PFSK-1 (cell line): ENCODE measurements around the gene DNAL1. TPM values are rescaled to one million over a fixed set of nuclear protein-coding genes. Genes with fewer than 3 reads are reported as not detected.

Experiments used
- FOXP2 ChIP-seq: optimal IDR thresholded peaks from 2 replicates; pipeline ENCODE3; 2011; ENCODE audit warnings: borderline replicate concordance, control low read depth, inconsistent platforms; ENCODE audit not compliant: insufficient read depth; ENCODE audit errors: extremely low read length, extremely low read depth
- POLR2AphosphoS5 ChIP-seq: IDR thresholded peaks from 2 replicates; pipeline ENCODE4 v1.6.1; 2012; ENCODE audit warnings: low read depth, mild to moderate bottlenecking, control low read depth, low read length, moderate library complexity
- REST ChIP-seq, 2 experiments: IDR thresholded peaks; 2 replicates each; pipeline versions ENCODE4 v1.6.1 to v1.8.0; 2011 to 2012; ENCODE audit warnings: low read depth in 2 of 2, low read length in 2 of 2, control low read depth in 1 of 2, inconsistent platforms in 1 of 2, mild to moderate bottlenecking in 1 of 2, moderate library complexity in 1 of 2; ENCODE audit not compliant: insufficient read depth in 1 of 2
- SIN3A ChIP-seq: IDR thresholded peaks from 2 replicates; pipeline ENCODE4 v1.6.1; 2012; ENCODE audit warnings: mild to moderate bottlenecking, low read length, moderate library complexity, borderline replicate concordance; ENCODE audit not compliant: insufficient read depth
- TAF1 ChIP-seq: IDR thresholded peaks from 2 replicates; pipeline ENCODE4 v1.6.1; 2012; ENCODE audit warnings: low read length, control low read depth, borderline replicate concordance; ENCODE audit not compliant: insufficient read depth
- polyA plus RNA-seq: library from polyadenylated mRNA; unstranded; fragments of >200 nt; gene quantifications from one replicate; pipeline ENCODE4 v1.2.1, GENCODE V29; 2012; ENCODE audit warnings: low read depth, missing spikeins; ENCODE audit not compliant: insufficient read length

DNAL1 gene
- 1.2 TPM for polyA plus RNA-seq

DNA sequence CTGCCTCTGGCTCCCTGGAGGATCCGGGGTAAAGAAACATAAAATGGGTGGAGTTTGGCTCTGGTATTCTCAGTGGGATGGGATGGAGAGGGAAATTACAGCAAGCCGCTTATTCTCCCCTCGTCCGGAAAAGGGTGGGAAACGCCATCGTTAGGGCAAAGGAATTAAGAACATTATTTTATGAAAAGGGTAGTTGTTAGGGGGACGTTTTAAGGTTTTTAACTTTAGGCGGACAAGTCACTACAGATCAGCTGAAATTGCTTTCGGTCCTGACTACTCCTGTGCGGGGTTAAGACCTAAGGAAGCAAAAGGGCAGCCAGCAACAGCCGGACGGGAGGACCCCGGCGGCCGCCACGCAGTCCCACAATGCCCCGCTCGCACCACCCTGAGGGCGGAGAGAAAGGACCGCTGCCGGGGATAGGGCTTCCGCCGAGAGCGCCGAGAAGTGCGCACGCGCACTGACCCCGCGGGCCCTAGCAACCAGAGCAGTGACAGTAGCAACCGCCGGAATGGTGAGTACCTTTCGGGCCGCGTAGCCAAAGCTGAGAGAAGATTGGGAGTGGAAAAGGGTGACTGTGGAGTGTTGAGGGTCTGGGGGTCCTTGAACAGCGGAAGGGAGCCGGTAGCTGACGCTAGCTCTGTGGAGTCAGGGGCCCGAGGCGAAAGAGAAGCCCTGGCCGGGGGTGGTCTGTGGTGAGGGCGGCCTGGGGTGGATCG is at the start of gene DNAL1:
Gene DNAL1, plus strand, starts transcription at position 456 of the 717 bp plus-strand sequence. Its CDS starts 54 bp downstream, at position 510.
- TF ChIP-seq REST (IDR thresholded peaks at IDR 0.05; ENCODE audit: insufficient read depth in 1 of 2, low read depth in 2 of 2, low read length in 2 of 2) (no peak), FOXP2 (peak; percentile 30), SIN3A (0 out of 2 replicates have a peak, but pooled peaks have one; percentile 23), TAF1 (no peak), POLR2AphosphoS5 (peak; percentile 85)

DNA sequence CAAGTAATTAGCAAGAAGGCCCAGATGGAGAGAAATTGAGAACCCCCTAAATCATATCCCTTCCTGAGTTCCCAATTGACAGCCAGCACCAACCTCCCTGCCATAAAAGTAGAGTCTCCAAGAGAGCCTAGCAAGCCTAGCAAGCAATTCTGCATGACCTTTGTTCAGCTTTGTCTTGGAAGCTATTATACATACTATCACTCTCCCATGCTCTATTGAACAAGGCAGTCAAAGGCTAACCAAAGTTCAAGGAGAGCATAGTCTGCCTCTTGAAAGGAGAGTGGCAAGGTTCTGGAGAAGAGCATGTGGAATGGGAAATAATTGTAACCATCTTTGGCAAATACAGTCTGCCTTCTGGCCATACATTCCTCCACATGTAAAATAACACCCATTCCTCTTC is 45.3 kb upstream of the DNAL1 start:
- no peak for TF ChIP-seq FOXP2
- no peak for TF ChIP-seq TAF1
- no peak for TF ChIP-seq REST (IDR thresholded peaks at IDR 0.05; ENCODE audit: insufficient read depth in 1 of 2, low read depth in 2 of 2, low read length in 2 of 2)
- no peak for TF ChIP-seq POLR2AphosphoS5
- TF ChIP-seq SIN3A = no peak

- no peak for TF ChIP-seq FOXP2
- no peak for TF ChIP-seq SIN3A
- no peak for TF ChIP-seq TAF1
- no peak for TF ChIP-seq REST (IDR thresholded peaks at IDR 0.05; ENCODE audit: insufficient read depth in 1 of 2, low read depth in 2 of 2, low read length in 2 of 2)
- no peak for TF ChIP-seq POLR2AphosphoS5
Observed at GRCh38 chr14:73602994-73603393, 41.8 kb upstream of the DNAL1 start.

DNA sequence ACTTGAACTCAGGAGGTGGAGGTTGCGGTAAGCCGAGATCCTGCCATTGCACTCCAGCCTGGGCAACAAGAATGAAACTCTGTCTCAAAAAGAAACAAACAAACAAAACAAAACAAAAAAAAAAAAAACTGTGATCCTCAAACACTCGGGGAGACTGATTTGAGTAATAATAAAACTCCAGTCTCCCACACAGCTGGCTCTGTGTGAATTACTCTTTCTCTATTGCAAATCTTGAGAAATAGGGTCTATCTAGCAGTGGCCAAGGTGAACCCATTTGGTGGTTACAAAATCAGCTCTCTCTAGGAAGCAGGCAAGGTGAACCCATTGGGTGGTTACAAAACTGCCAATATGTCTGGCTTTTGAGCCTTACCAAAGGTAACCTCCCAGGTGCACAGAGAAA is 38.5 kb upstream of the DNAL1 start:
- no peak for TF ChIP-seq FOXP2
- no peak for TF ChIP-seq POLR2AphosphoS5
- TF ChIP-seq TAF1 = no peak
- TF ChIP-seq SIN3A = no peak
- TF ChIP-seq REST (IDR thresholded peaks at IDR 0.05; ENCODE audit: insufficient read depth in 1 of 2, low read depth in 2 of 2, low read length in 2 of 2) = no peak

DNA sequence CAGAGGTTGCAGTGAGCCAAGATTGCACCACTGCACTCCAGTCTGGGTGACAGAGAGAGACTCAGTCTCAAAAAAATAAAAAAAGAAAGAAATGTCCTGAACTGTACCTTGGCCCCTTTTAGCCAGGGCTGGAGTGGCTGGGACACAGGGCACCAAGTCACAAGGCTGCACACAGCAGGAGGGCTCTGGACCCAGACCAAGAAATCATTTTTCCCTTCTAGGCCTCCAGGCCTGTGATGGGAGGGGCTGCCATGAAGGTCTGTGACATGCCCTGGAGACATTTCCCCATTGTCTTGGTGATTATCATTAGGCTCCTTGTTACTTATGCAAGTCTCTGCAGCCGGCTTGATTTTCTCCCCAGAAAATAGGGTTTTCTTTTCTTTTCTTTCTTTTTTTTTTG is 37.5 kb upstream of the DNAL1 start:
- no peak for TF ChIP-seq REST (IDR thresholded peaks at IDR 0.05; ENCODE audit: insufficient read depth in 1 of 2, low read depth in 2 of 2, low read length in 2 of 2)
- TF ChIP-seq TAF1 = no peak
- no peak for TF ChIP-seq SIN3A
- no peak for TF ChIP-seq FOXP2
- TF ChIP-seq POLR2AphosphoS5 = no peak
